Motor neuron (in vitro differentiated cells): Measurements from ENCODE around the gene TDP1. TPM values are rescaled to one million over a fixed set of nuclear protein-coding genes. Genes with fewer than 3 reads are reported as not detected.
"Not testable (repeated sequence)": the region's sequence is repeated elsewhere in the genome, so short reads cannot be mapped to it uniquely, and the experiment has no call there.

Experiments
- ATAC-seq, 8 experiments: fragments of 200-7000 bp; cut with Tn5 transposase; replicated peaks in 6 of 8; 2 replicates each; pipeline ENCODE4 v1.8.0; 2021; ENCODE audit warnings: mild to moderate bottlenecking in 8 of 8, moderate library complexity in 8 of 8
- H3K27ac ChIP-seq, 2 donors: fragments of 250-450 bp; sonication (Bioruptor Pico); 2 replicates each; pipeline ENCODE4 v1.9.0; 2021; ENCODE audit warnings: antibody characterized with exemption in 2 of 2, mild to moderate bottlenecking in 2 of 2, moderate library complexity in 1 of 2
- H3K4me1 ChIP-seq, 2 donors: fragments of 250-450 bp; sonication (Bioruptor Pico); replicated peaks in 1 of 2; 2 replicates each; pipeline ENCODE4 v1.6.1; 2021; ENCODE audit warnings: antibody characterized with exemption in 2 of 2, mild to moderate bottlenecking in 2 of 2, moderate library complexity in 1 of 2
- H3K4me3 ChIP-seq, 5 donors: fragments of 250-450 bp; sonication (Bioruptor Pico); 2 replicates each; pipeline ENCODE4 v1.9.0; 2021; ENCODE audit warnings: antibody characterized with exemption in 5 of 5, mild to moderate bottlenecking in 5 of 5, moderate library complexity in 4 of 5
- WGBS, 10 experiments: fragments of 450-650 bp; shearing (Covaris generic); methylation state at CpG; one replicate each; pipeline ENCODE4 v1.0.0; 2022; 5-methylcytosine and 5-hydroxymethylcytosine counted together
- in situ Hi-C, 9 experiments: fragments of 400-800 bp; cut with MboI; loops; one replicate each; pipeline ENCODE4 v1.15.0; 2021; ENCODE audit warnings: low sequenced_read_pairs in 9 of 9, low pct_unique_long_range_greater_than_20kb in 2 of 9; ENCODE audit not compliant: unreplicated experiment in 9 of 9
- total RNA-seq, 8 experiments: library from RNA; unstranded; fragments of 300-600 nt; gene quantifications; 2 replicates each; pipeline versions ENCODE4 v1.2.3 to v1.2.4, GENCODE V29; 2022

Gene TDP1
- total RNA-seq, 8 experiments from 2014 or later: 13.5 to 156 (median 29.0) TPM

GRCh38 chr14:90005939-90006530, 50.3 kb downstream of the TDP1 start:
- no peak for ATAC-seq
- 90 to 100% (median 100%) methylated on average over 1 to 3 of the region's 3 CpGs for WGBS, 10 experiments

GRCh38 chr14:90017371-90017770, 61.6 kb downstream of the TDP1 start:
- ATAC-seq: no peak

More at GRCh38 chr14:90005939-90006530, 50.3 kb downstream of the TDP1 start:
- no peak overlapping the region for H3K27ac ChIP-seq
- H3K4me1 ChIP-seq: no peaks in the 10 kb centered on the region
- in situ Hi-C loops: no loop called here
- no peak overlapping the region for H3K4me3 ChIP-seq

DNA sequence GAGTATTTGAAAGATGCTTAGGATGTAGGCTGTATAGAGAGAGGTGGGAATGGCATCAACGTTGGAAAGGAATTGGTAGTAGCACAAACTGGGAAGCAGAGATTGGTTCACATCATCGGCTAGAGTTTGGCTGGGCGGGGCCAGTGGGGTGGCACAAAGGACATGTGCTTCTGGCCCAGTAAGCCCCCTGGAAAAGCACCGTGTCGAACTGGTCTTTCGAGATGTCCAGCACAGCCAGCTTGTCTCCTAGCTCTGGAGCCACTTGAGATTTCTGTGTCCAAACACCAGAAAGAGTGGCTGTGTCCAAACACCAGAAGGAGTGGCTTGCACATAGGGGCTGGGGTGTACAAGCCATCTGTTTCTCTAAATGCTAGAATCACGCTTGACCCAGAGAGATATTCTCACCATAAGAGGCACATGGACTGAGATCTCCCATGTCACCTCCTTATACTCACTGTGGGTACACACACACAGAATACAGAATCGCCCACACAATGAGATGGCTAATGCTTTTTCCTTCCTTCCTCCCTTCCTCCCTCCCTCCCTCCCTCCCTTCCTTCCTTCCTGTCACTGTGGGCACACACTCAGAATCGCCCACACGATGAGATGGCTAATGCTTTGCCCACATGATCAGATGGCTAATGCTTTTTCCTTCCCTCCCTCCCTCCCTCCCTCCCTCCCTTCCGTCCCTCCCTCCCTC, 64.2 kb downstream of the TDP1 start:
- WGBS, 10 experiments: 90 to 100% (median 100%) methylated on average over 1 to 3 of the region's 11 CpGs; no CpG with 5 or more reads in 6 of the 10 experiments
- ATAC-seq: no peak
- Histone ChIP-seq H3K4me1 (no peaks in the 10 kb centered on the region), H3K4me3 (no peak overlapping the region), H3K27ac (no peak overlapping the region)
- in situ Hi-C loops: no loop called here

More at GRCh38 chr14:90017371-90017770, 61.6 kb downstream of the TDP1 start:
- no peaks in the 10 kb centered on the region for H3K4me1 ChIP-seq
- H3K27ac ChIP-seq: no peak overlapping the region
- H3K4me3 ChIP-seq: no peak overlapping the region
- in situ Hi-C loops: no loop called here
- 82 to 100% (median 97%) methylated on average over 1 to 4 of the region's 4 CpGs; no CpG with 5 or more reads in 1 of the 10 experiments for WGBS, 10 experiments

- Histone ChIP-seq H3K4me1 (peaks cover 0 to 4% of the 10 kb centered on the region in 2 donors), H3K4me3 (no peak overlapping the region), H3K27ac (no peak overlapping the region)
- 60 to 100% (median 96%) methylated on average over 1 to 5 of the region's 7 CpGs; no CpG with 5 or more reads in 2 of the 10 experiments for WGBS, 10 experiments
- peak in 1 of 8 experiments; percentile 53 for ATAC-seq
- in situ Hi-C loops: no loop called here
Observed at GRCh38 chr14:90023176-90023896, 67.6 kb downstream of the TDP1 start.

DNA sequence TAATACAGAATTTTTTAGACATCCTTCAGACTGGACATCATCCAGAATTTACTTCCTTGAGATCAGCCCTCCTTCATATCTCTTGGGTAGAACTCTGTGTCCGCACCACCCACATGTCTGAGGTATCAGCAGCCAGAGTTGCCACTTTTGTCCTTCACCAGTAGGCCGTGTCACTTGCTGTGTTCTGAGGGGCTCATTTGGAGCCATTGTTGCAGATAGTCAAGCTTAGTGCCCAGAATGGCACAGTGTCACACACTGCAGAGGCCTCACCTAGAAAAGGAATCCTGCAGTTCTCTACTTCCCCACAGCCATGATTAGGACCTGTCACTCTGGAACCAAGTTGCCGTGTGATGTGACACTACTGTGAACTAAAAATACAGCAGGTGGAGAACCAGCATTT, 69.2 kb downstream of the TDP1 start:
- H3K4me3 ChIP-seq: no peak overlapping the region
- H3K4me1 ChIP-seq: peaks cover 0 to 4% of the 10 kb centered on the region in 2 donors
- ATAC-seq: no peak
- no peak overlapping the region for H3K27ac ChIP-seq
- in situ Hi-C loops: no loop called here
- 80 to 100% (median 93%) methylated on average over 1 to 3 of the region's 3 CpGs; no CpG with 5 or more reads in 4 of the 10 experiments for WGBS, 10 experiments

GRCh38 chr14:90026608-90027007, 70.9 kb downstream of the TDP1 start:
- ATAC-seq, H3K4me1 ChIP-seq, H3K4me3 ChIP-seq, H3K27ac ChIP-seq, in situ Hi-C loops: not testable (repeated sequence)
- no CpG with 5 or more reads among the region's 4 CpGs for WGBS, 10 experiments

DNA sequence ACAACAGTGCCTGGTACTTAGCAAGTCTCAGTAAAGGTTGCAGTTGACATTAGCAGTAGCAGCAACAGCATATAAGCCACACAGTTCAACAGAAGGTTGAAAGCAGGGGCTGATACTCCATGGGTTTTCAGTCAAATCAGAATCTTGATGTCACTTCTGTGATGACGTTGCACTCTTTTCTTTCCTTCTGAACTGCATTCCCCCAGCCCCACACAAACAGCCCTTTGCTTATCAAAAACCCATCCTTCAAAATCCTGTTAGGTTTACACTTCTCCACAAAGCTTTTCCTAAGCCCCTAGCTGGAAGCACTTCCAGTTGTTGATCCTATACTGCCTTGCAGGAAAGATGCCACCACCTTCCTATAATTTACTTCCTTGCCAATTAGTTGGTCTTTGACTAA, 72.1 kb downstream of the TDP1 start:
- H3K4me3 ChIP-seq: no peak overlapping the region
- ATAC-seq: peak in 2 of 8 experiments; percentile 54 to 56
- peaks cover 0 to 4% of the 10 kb centered on the region in 2 donors for H3K4me1 ChIP-seq
- 25 to 71% (median 33%) methylated on average over 1 of the region's 1 CpG; no CpG with 5 or more reads in 5 of the 10 experiments for WGBS, 10 experiments
- in situ Hi-C loops: no loop called here
- H3K27ac ChIP-seq: no peak overlapping the region

- no peak for ATAC-seq
Observed at GRCh38 chr14:90034156-90034555, 78.4 kb downstream of the TDP1 start.

DNA sequence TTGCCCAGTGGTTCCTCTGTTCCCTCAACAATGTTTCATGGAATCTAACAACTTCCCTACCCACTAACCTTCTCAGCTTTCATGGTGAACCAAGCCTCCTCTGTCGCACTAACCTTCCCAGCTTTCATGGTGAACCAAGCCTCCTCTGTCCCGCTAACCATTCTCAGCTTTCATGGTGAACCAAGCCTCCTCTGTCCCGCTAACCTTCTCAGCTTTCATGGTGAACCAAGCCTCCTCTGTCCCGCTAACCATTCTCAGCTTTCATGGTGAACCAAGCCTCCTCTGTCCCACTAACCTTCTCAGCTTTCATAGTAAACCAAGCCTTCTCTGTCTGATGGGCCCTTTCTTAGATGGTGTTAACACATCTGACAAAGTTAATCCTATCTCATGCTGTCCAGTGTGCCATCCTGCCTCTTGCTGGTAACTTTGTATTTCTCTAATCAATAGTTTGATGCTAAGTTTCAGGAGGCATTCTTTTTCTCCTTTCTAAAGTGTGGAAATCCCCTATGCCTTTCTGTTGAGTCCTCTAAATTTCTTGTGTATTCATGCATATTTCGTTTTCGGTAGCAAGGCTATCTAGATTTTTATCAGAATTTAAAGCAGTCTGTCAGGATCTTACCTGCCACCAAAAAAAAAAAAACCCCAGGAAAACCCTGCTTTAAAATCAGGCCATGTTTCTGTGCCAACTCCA, 79.3 kb downstream of the TDP1 start:
- Histone ChIP-seq H3K27ac (no peak overlapping the region), H3K4me1 (no peaks in the 10 kb centered on the region), H3K4me3 (no peak overlapping the region)
- ATAC-seq: no peak
- 82 to 100% (median 98%) methylated on average over 1 to 6 of the region's 6 CpGs for WGBS, 10 experiments
- in situ Hi-C loops: no loop called here

More at GRCh38 chr14:90034156-90034555, 78.4 kb downstream of the TDP1 start:
- 92 to 100% (median 100%) methylated on average over 1 to 2 of the region's 2 CpGs; no CpG with 5 or more reads in 3 of the 10 experiments for WGBS, 10 experiments
- Histone ChIP-seq H3K27ac (no peak overlapping the region), H3K4me3 (no peak overlapping the region), H3K4me1 (no peaks in the 10 kb centered on the region)
- in situ Hi-C loops: no loop called here

DNA sequence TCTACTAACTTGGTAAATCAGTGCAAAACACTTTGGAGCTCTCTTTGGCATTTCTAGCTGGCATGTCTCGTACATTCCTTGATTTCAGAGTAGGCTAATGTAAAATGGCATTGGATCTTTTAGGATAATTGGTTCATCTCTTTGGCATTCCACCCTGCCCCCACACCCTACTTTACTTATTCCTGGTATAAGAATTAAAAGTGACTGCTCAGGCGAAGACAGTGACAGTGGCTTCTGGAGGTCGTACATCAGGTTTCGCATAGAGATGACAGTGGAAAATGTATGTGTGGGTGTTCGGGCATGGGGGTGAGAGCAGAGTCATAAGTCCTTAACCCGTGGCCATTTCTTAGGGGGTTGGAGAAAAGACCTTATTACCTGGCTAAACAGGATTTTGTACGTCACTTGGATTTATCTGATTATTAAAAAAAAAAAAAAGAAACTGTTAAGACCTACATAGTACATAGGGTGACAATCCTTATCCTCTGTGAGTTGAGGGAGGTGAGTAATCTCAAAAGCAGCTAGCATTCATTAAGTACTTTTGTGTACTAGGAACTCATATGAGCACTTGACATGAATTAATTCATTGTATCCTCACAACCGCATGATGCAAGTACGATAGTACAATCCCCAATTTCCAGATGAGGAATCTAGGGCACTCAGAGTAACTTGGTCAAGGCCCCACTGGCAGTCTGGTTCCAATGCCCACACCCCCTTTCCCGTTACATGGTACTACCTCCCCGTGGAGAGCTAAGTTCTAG, 83.7 kb downstream of the TDP1 start:
- H3K4me1 ChIP-seq: no peaks in the 10 kb centered on the region
- H3K4me3 ChIP-seq: no peak overlapping the region
- WGBS, 10 experiments: 75 to 100% (median 93%) methylated on average over 1 to 11 of the region's 11 CpGs
- ATAC-seq: no peak
- H3K27ac ChIP-seq: no peak overlapping the region
- in situ Hi-C loops: no loop called here

GRCh38 chr14:90040411-90040810, 84.7 kb downstream of the TDP1 start:
- no peaks in the 10 kb centered on the region for H3K4me1 ChIP-seq
- no peak overlapping the region for H3K4me3 ChIP-seq
- ATAC-seq: peak in 2 of 8 experiments; percentile 16 to 49
- H3K27ac ChIP-seq: no peak overlapping the region
- in situ Hi-C loops: no loop called here
- 29 to 100% (median 91%) methylated on average over 1 to 3 of the region's 3 CpGs; no CpG with 5 or more reads in 2 of the 10 experiments for WGBS, 10 experiments

DNA sequence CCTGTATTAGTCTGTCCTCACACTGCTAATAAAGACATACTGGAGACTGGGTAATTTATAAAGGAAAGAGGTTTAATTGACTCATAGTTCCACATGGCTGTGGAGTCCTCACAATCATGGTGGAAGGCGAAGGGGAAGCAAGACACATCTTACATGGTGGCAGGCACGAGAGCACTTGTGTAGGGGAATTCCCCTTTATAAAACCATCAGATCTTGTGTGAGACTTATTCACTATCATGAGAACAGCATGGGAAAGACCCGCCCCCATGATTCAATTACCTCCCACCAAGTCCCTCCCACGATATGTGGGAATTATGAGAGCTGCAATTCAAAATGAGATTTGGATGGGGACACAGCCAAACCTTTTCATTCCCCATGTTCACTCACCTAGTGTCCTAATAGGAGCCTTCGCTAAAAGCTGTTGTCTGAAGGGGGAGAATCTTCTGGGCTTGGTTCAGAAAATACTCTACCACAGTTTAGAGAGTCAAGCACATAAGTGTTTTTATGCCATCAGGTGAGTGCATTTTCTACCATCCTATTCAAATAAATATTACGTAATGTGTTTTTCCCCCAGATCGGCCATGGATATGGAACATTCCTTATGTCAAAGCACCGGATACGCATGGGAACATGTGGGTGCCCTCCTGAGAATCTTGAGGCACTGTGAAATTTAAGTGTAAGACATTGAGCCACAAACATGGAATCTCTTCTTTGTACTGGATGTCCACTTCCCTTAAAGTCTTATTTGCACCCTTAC, 86.9 kb downstream of the TDP1 start:
- in situ Hi-C loops: no loop called here
- Histone ChIP-seq H3K4me3 (no peak overlapping the region), H3K4me1 (no peaks in the 10 kb centered on the region), H3K27ac (no peak overlapping the region)
- no peak for ATAC-seq
- WGBS, 10 experiments: 90 to 100% (median 100%) methylated on average over 1 to 5 of the region's 9 CpGs; no CpG with 5 or more reads in 1 of the 10 experiments
